Right atrium auricular region (tissue), 2 donors: ENCODE measurements around the gene TBC1D19. TPM values are rescaled to one million over a fixed set of nuclear protein-coding genes. Genes with fewer than 3 reads are reported as not detected.

Experiments used
- DNase-seq: peaks from one replicate; pipeline ENCODE4 v3.0.0-alpha.2; 2019; ENCODE audit warnings: low spot score
- H3K27ac ChIP-seq, 2 donors: fragments of 200-600 bp; sonication (generic); 1 replicate in 1 of 2; 2 replicates in 1 of 2; pipeline ENCODE4 v1.5.1; 2016 to 2019
- H3K27me3 ChIP-seq, 2 donors: fragments of 200-600 bp; sonication (generic); one replicate each; pipeline versions ENCODE4 v1.5.1 to v1.6.0; 2017 to 2019
- H3K36me3 ChIP-seq: fragments of 200-600 bp; sonication (generic); one replicate; pipeline ENCODE4 v1.5.1; 2016
- H3K4me1 ChIP-seq, 2 donors: fragments of 200-600 bp; sonication (generic); one replicate each; pipeline versions ENCODE4 v1.5.1 to v1.6.0; 2017 to 2019
- H3K4me3 ChIP-seq, 2 donors: fragments of 200-600 bp; sonication (generic); 1 replicate in 1 of 2; 2 replicates in 1 of 2; pipeline ENCODE4 v1.5.1; 2017 to 2019; ENCODE audit warnings: mild to moderate bottlenecking in 1 of 2, moderate library complexity in 1 of 2
- H3K9me3 ChIP-seq, 2 donors: fragments of 200-600 bp; sonication (generic); one replicate each; pipeline ENCODE4 v1.5.1; 2019
- total RNA-seq, 2 donors: library from RNA; depleted of rRNA; stranded (reverse); fragments of >200 nt; gene quantifications; one replicate each; pipeline ENCODE4 v1.1.0, GENCODE V29; 2016
- TF ChIP-seq, protein P1 (sequence below), 2 donors: fragments of 200-600 bp; sonication (generic); IDR thresholded peaks; one replicate each; pipeline ENCODE4 v1.5.1; 2019; ENCODE audit warnings: antibody characterized with exemption in 2 of 2

The TBC1D19 gene
- total RNA-seq, 2 donors from 2014 or later = 10.5 to 10.8 TPM

- H3K27ac ChIP-seq = no peak overlapping the region
- no peak overlapping the region for H3K4me3 ChIP-seq
- no peaks in the 10 kb centered on the region for H3K36me3 ChIP-seq
- no peaks in the 10 kb centered on the region for H3K4me1 ChIP-seq
- H3K27me3 ChIP-seq = no peaks in the 10 kb centered on the region
- no peak for DNase-seq
- no peaks in the 10 kb centered on the region for H3K9me3 ChIP-seq
- TF ChIP-seq, protein P1, sequence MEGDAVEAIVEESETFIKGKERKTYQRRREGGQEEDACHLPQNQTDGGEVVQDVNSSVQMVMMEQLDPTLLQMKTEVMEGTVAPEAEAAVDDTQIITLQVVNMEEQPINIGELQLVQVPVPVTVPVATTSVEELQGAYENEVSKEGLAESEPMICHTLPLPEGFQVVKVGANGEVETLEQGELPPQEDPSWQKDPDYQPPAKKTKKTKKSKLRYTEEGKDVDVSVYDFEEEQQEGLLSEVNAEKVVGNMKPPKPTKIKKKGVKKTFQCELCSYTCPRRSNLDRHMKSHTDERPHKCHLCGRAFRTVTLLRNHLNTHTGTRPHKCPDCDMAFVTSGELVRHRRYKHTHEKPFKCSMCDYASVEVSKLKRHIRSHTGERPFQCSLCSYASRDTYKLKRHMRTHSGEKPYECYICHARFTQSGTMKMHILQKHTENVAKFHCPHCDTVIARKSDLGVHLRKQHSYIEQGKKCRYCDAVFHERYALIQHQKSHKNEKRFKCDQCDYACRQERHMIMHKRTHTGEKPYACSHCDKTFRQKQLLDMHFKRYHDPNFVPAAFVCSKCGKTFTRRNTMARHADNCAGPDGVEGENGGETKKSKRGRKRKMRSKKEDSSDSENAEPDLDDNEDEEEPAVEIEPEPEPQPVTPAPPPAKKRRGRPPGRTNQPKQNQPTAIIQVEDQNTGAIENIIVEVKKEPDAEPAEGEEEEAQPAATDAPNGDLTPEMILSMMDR (IDR thresholded peaks at IDR 0.05) = no peak
These were observed 179.2 kb downstream of the TBC1D19 start for GRCh38 chr4:26763063-26763462.

- Histone ChIP-seq H3K27ac (no peak overlapping the region), H3K4me3 (no peak overlapping the region), H3K27me3 (no peaks in the 10 kb centered on the region), H3K4me1 (no peaks in the 10 kb centered on the region), H3K36me3 (no peaks in the 10 kb centered on the region), H3K9me3 (no peaks in the 10 kb centered on the region)
- TF ChIP-seq, protein P1 (IDR thresholded peaks at IDR 0.05) = no peak
- DNase-seq = no peak
These were observed 179.8 kb downstream of the TBC1D19 start for GRCh38 chr4:26763648-26764047.

DNA sequence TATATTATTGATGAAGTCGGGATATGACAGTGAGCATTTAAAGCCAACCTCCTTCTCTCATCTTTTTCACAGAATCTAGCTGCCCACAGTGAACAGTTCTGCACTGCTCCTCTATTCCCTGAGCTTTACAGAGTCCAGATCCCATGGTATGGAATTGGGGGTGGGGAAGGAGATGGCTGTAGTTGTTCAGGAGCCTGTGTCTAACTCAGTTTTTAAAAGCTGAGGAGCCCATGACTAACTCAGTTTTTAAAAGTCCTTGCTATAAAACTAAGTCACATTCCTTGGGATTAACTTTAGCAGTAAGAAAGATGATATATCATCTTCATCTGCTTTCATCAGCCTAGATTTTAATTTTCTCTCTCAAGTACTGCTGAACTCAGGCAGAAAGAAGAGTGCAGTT lies 180.3 kb downstream of the TBC1D19 start:
- Histone ChIP-seq H3K36me3 (no peaks in the 10 kb centered on the region), H3K4me1 (no peaks in the 10 kb centered on the region), H3K27me3 (no peaks in the 10 kb centered on the region), H3K4me3 (no peak overlapping the region), H3K27ac (no peak overlapping the region), H3K9me3 (no peaks in the 10 kb centered on the region)
- DNase-seq = no peak
- TF ChIP-seq, protein P1 (IDR thresholded peaks at IDR 0.05) = no peak

GRCh38 chr4:26765515-26765914 lies 181.6 kb downstream of the TBC1D19 start:
- TF ChIP-seq, protein P1 (IDR thresholded peaks at IDR 0.05) = no peak

GRCh38 chr4:26766141-26766540 lies 182.3 kb downstream of the TBC1D19 start:
- Histone ChIP-seq H3K9me3 (no peaks in the 10 kb centered on the region), H3K36me3 (no peaks in the 10 kb centered on the region), H3K27me3 (no peaks in the 10 kb centered on the region), H3K4me3 (no peak overlapping the region), H3K27ac (no peak overlapping the region), H3K4me1 (no peaks in the 10 kb centered on the region)
- no peak for DNase-seq
- TF ChIP-seq, protein P1 (IDR thresholded peaks at IDR 0.05) = no peak

More at GRCh38 chr4:26765515-26765914, 181.6 kb downstream of the TBC1D19 start:
- H3K9me3 ChIP-seq = no peaks in the 10 kb centered on the region
- no peak overlapping the region for H3K4me3 ChIP-seq
- DNase-seq = no peak
- H3K4me1 ChIP-seq = no peaks in the 10 kb centered on the region
- H3K27ac ChIP-seq = no peak overlapping the region
- H3K27me3 ChIP-seq = no peaks in the 10 kb centered on the region
- H3K36me3 ChIP-seq = no peaks in the 10 kb centered on the region
